CD4-positive, alpha-beta T cell (primary cell): ENCODE measurements around the gene JAZF1. TPM values are rescaled to one million over a fixed set of nuclear protein-coding genes. Genes with fewer than 3 reads are reported as not detected.

ENCODE experiments used
- ATAC-seq: fragments of 200-7000 bp; cut with Tn5 transposase; one replicate; pipeline ENCODE4 v1.10.0; 2022; ENCODE audit warnings: mild to moderate bottlenecking; ENCODE audit not compliant: poor library complexity
- CTCF ChIA-PET: fragments of 350-600 bp; sonication (Branson Sonifier 250); formaldehyde crosslinking; loops from one replicate; lab custom pipeline; 2021; ENCODE audit warnings: antibody characterized with exemption, inconsistent platforms; lab: Charles Lee
- POLR2A ChIA-PET: fragments of 350-600 bp; sonication (Branson Sonifier 250); formaldehyde crosslinking; loops from one replicate; lab custom pipeline; 2021; ENCODE audit warnings: antibody characterized with exemption, inconsistent platforms; lab: Charles Lee
- DNase-seq, 14 experiments: peaks; one replicate each; pipeline ENCODE4 v3.0.0-alpha.2; 2013 to 2020; ENCODE audit warnings: mixed read lengths in 2 of 14
- H3K27ac ChIP-seq, 2 donors: one replicate each; pipeline versions ENCODE4 v1.5.1 to v1.7.0; 2013; ENCODE audit warnings: low read length in 2 of 2, low read depth in 1 of 2, mild to moderate bottlenecking in 1 of 2
- H3K27me3 ChIP-seq, 2 experiments: 1 replicate in 1 of 2; 2 replicates in 1 of 2; pipeline versions ENCODE4 v1.6.1 to v1.7.0; 2013; ENCODE audit warnings: low read length in 2 of 2, control low read depth in 1 of 2, mild to moderate bottlenecking in 1 of 2, moderate library complexity in 1 of 2; ENCODE audit not compliant: insufficient read depth in 2 of 2, control insufficient read depth in 1 of 2
- H3K36me3 ChIP-seq: one replicate; pipeline ENCODE4 v1.6.1; 2013; ENCODE audit warnings: low read length, control low read depth; ENCODE audit not compliant: insufficient read depth
- H3K4me1 ChIP-seq: one replicate; pipeline ENCODE4 v1.6.1; 2013; ENCODE audit warnings: low read length, control low read depth; ENCODE audit not compliant: insufficient read depth
- H3K4me3 ChIP-seq: one replicate; pipeline ENCODE4 v1.5.1; 2013; ENCODE audit warnings: mild to moderate bottlenecking, low read length, moderate library complexity
- H3K9me3 ChIP-seq, 2 experiments: 1 replicate in 1 of 2; 2 replicates in 1 of 2; pipeline versions ENCODE4 v1.6.1 to v1.7.0; 2013; ENCODE audit warnings: low read length in 2 of 2, mild to moderate bottlenecking in 2 of 2, control low read depth in 1 of 2, moderate library complexity in 1 of 2; ENCODE audit not compliant: control insufficient read depth in 1 of 2, insufficient read depth in 1 of 2
- H3K27ac Mint-ChIP-seq: one replicate; pipeline ENCODE4 v1.8.0; 2020; ENCODE audit warnings: mixed read lengths
- H3K27me3 Mint-ChIP-seq: one replicate; pipeline ENCODE4 v1.8.0; 2021; ENCODE audit warnings: mixed read lengths
- H3K36me3 Mint-ChIP-seq: one replicate; pipeline ENCODE4 v1.8.0; 2021; ENCODE audit warnings: low read depth, mixed read lengths
- H3K4me1 Mint-ChIP-seq: one replicate; pipeline ENCODE4 v1.8.0; 2021; ENCODE audit warnings: low read depth, mixed read lengths
- H3K4me3 Mint-ChIP-seq: one replicate; pipeline ENCODE4 v1.8.0; 2020; ENCODE audit warnings: mild to moderate bottlenecking, mixed read lengths
- H3K9me3 Mint-ChIP-seq: one replicate; pipeline ENCODE4 v1.8.0; 2020; ENCODE audit warnings: mixed read lengths
- intact Hi-C, 2 experiments: fragments of 100-400 bp; cut with DNase I in 1 of 2; cut with micrococcal nuclease in 1 of 2; formaldehyde crosslinking; loops; one replicate each; pipeline versions ENCODE4 v1.15.1 to v1.9.0; 2023 to 2025; cut with DNase I, micrococcal nuclease
- total RNA-seq, 174 experiments: library from RNA in 2 of 174; stranded (reverse) in 2 of 174; gene quantifications; one replicate each; pipeline ENCODE4 v1.2.3 and lab custom pipeline; 2021 to 2026
- TF ChIP-seq, protein P1 (sequence below): fragments of 200-600 bp; IDR thresholded peaks from one replicate; pipeline ENCODE4 v1.8.0; 2022; ENCODE audit warnings: antibody characterized with exemption, mild to moderate bottlenecking

JAZF1 gene
- total RNA-seq, 2 experiments from 2014 or later, result 9.9 to 11.1 TPM

DNA sequence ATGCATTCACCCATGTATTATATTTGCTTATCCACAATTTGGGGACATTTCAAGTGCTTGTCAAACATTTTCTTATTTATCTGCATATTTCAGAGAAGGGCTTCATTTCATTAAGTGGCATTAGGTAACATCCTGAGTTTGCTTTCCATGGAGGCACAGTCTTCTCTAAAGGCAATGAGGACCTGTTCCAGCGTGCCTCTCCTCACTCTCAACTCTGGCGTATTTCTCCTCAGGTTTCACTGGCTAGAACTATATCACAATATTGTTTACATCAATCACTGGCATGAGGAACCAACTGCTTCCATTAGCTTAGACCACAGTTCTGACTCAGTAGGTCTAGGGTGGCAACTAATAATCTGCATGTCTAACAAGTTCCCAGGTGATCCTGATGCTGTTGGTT is 263.5 kb downstream of the JAZF1 start:
- TF ChIP-seq, protein P1, sequence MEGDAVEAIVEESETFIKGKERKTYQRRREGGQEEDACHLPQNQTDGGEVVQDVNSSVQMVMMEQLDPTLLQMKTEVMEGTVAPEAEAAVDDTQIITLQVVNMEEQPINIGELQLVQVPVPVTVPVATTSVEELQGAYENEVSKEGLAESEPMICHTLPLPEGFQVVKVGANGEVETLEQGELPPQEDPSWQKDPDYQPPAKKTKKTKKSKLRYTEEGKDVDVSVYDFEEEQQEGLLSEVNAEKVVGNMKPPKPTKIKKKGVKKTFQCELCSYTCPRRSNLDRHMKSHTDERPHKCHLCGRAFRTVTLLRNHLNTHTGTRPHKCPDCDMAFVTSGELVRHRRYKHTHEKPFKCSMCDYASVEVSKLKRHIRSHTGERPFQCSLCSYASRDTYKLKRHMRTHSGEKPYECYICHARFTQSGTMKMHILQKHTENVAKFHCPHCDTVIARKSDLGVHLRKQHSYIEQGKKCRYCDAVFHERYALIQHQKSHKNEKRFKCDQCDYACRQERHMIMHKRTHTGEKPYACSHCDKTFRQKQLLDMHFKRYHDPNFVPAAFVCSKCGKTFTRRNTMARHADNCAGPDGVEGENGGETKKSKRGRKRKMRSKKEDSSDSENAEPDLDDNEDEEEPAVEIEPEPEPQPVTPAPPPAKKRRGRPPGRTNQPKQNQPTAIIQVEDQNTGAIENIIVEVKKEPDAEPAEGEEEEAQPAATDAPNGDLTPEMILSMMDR, result no peak
- ATAC-seq, result no peak
- Mint-ChIP-seq H3K4me1 (no peaks in the 10 kb centered on the region), H3K27ac (no peak overlapping the region), H3K9me3 (no peaks in the 10 kb centered on the region), H3K27me3 (no peaks in the 10 kb centered on the region), H3K36me3 (no peaks in the 10 kb centered on the region), H3K4me3 (no peak overlapping the region)
- no peaks in the 10 kb centered on the region for H3K36me3 ChIP-seq
- H3K27me3 ChIP-seq, result no peaks in the 10 kb centered on the region
- intact Hi-C loops, result no loop called here
- H3K27ac ChIP-seq, result no peak overlapping the region
- peaks cover 0 to 4% of the 10 kb centered on the region in 2 experiments for H3K9me3 ChIP-seq
- ChIA-PET POLR2A (interaction anchor here (1.2 kb wide), 1 partner anchor 36 kb away, joined by 3 read pairs; no protein-coding TSS in a partner anchor), CTCF (no interaction called here)
- H3K4me3 ChIP-seq, result no peak overlapping the region
- no peak for DNase-seq
- no peaks in the 10 kb centered on the region for H3K4me1 ChIP-seq

DNA sequence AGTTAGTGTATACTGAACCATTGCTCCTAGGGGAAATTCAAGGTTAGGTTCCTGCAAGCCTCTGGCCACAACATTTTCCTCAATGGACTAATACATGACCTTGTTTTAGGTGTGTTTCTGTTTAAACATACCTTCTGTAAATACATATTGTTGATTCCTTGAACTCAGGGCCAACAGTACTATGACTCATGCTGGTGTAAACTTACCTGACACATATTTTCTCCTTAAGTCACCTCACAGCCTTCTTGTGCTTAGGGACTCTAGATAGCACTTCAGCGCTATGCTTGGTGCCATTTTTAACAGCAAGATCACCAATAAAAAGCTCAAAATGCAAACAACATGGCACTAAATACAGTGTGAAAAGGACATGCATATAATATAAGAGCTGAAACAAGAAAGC is 264.2 kb downstream of the JAZF1 start:
- Histone ChIP-seq H3K36me3 (no peaks in the 10 kb centered on the region), H3K27ac (no peak overlapping the region), H3K9me3 (peaks cover 0 to 4% of the 10 kb centered on the region in 2 experiments), H3K27me3 (no peaks in the 10 kb centered on the region), H3K4me3 (no peak overlapping the region), H3K4me1 (no peaks in the 10 kb centered on the region)
- no peaks in the 10 kb centered on the region for H3K27me3 Mint-ChIP-seq
- no peak for ATAC-seq
- no peak for DNase-seq
- intact Hi-C loops, result no loop called here
- CTCF ChIA-PET, result no interaction called here
- TF ChIP-seq, protein P1, result no peak
- no peaks in the 10 kb centered on the region for H3K9me3 Mint-ChIP-seq
- H3K4me3 Mint-ChIP-seq, result no peak overlapping the region
- POLR2A ChIA-PET, result no interaction called here
- H3K36me3 Mint-ChIP-seq, result no peaks in the 10 kb centered on the region
- no peaks in the 10 kb centered on the region for H3K4me1 Mint-ChIP-seq
- H3K27ac Mint-ChIP-seq, result no peak overlapping the region

DNA sequence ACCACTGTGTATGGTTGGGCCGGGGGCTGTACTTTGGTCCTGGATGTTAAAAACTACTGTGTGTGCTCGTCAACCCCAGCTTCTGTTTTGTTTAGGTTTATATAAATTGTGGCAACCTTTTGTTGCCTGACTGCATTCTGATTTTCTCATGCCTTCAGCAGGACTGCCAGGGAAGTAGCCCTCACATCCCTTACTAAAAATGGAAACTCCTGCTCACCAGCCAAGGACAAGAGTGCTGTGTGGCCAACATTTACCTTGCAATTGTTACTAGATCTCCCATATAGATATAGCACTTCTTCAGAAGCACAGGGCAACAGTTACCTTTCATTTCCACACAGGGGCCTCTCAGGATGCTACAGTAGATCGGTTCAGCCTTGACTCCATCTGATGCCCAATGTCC is 266.2 kb downstream of the JAZF1 start:
- ChIA-PET CTCF (no interaction called here), POLR2A (no interaction called here)
- H3K27me3 Mint-ChIP-seq, result no peaks in the 10 kb centered on the region
- TF ChIP-seq, protein P1, result no peak
- Histone ChIP-seq H3K27ac (no peak overlapping the region), H3K4me3 (no peak overlapping the region), H3K36me3 (no peaks in the 10 kb centered on the region), H3K4me1 (no peaks in the 10 kb centered on the region), H3K9me3 (peaks cover 0 to 4% of the 10 kb centered on the region in 2 experiments), H3K27me3 (no peaks in the 10 kb centered on the region)
- ATAC-seq (no peak), DNase-seq (no peak)
- intact Hi-C loops, result no loop called here
- no peaks in the 10 kb centered on the region for H3K4me1 Mint-ChIP-seq
- H3K4me3 Mint-ChIP-seq, result no peak overlapping the region
- no peaks in the 10 kb centered on the region for H3K9me3 Mint-ChIP-seq
- H3K36me3 Mint-ChIP-seq, result no peaks in the 10 kb centered on the region
- no peak overlapping the region for H3K27ac Mint-ChIP-seq
